GM19043 (cell line): ENCODE data around the gene UBXN11.
"Not testable (repeated sequence)": the region's sequence is repeated elsewhere in the genome, so short reads cannot be mapped to it uniquely, and the experiment has no call there.

Experiments
- ATAC-seq: cut with Tn5 transposase; IDR thresholded peaks from one replicate; pipeline ENCODE4 v1.9.1; 2021; ENCODE audit warnings: low read depth; ENCODE audit not compliant: unreplicated experiment

Gene UBXN11

GRCh38 chr1:26337206-26337535 lies 30.7 kb upstream of the UBXN11 start:
- no peak for ATAC-seq

- ATAC-seq = no peak
Observed at GRCh38 chr1:26336477-26337205, 30.2 kb upstream of the UBXN11 start.

GRCh38 chr1:26335774-26336476 lies 29.5 kb upstream of the UBXN11 start:
- no peak for ATAC-seq

- ATAC-seq = not testable (repeated sequence)
Observed at GRCh38 chr1:26333312-26333711, 26.9 kb upstream of the UBXN11 start.

GRCh38 chr1:26330276-26330675 lies 23.8 kb upstream of the UBXN11 start:
- ATAC-seq = no peak

- not testable (repeated sequence) for ATAC-seq
Observed at GRCh38 chr1:26329380-26329779, 22.9 kb upstream of the UBXN11 start.

- ATAC-seq = no peak
Observed at GRCh38 chr1:26328597-26328996, 22.2 kb upstream of the UBXN11 start.

GRCh38 chr1:26327956-26328362 lies 21.5 kb upstream of the UBXN11 start:
- no peak for ATAC-seq

- ATAC-seq = no peak
Observed at GRCh38 chr1:26324550-26324949, 18.1 kb upstream of the UBXN11 start.

- no peak for ATAC-seq
Observed at GRCh38 chr1:26323382-26323781, 16.9 kb upstream of the UBXN11 start.

GRCh38 chr1:26322042-26322331 lies 15.6 kb upstream of the UBXN11 start:
- ATAC-seq = no peak

- ATAC-seq = no peak
Observed at GRCh38 chr1:26321315-26322041, 15.0 kb upstream of the UBXN11 start.

GRCh38 chr1:26320896-26321295 lies 14.5 kb upstream of the UBXN11 start:
- no peak for ATAC-seq

- no peak for ATAC-seq
Observed at GRCh38 chr1:26318338-26319064, 12.1 kb upstream of the UBXN11 start.

- ATAC-seq = no peak
Observed at GRCh38 chr1:26317612-26318337, 11.3 kb upstream of the UBXN11 start, which contains the start of gene CD52. TSS of gene CD52 (plus strand) at chr1:26317958. CDS start at chr1:26318018, 60 bp downstream.

- no peak for ATAC-seq
Observed at GRCh38 chr1:26317146-26317545, 10.7 kb upstream of the UBXN11 start.

GRCh38 chr1:26315874-26316850 lies 9.7 kb upstream of the UBXN11 start:
- ATAC-seq = no peak

- no peak for ATAC-seq
Observed at GRCh38 chr1:26314501-26314900, 8.1 kb upstream of the UBXN11 start.
